HEK293T (cell line): ENCODE data around the gene PRR30.

ENCODE experiments used
- CTCF ChIA-PET: fragments of 350-600 bp; formaldehyde crosslinking; extraction: SDS; loops from one replicate; lab custom pipeline; 2021; ENCODE audit warnings: antibody characterized with exemption, inconsistent platforms; lab: Yijun Ruan, JAX
- POLR2A ChIA-PET: fragments of 350-600 bp; formaldehyde crosslinking; extraction: SDS; loops from one replicate; lab custom pipeline; 2020; ENCODE audit warnings: antibody characterized with exemption, inconsistent platforms; lab: Yijun Ruan, JAX
- DNase-seq: peaks from one replicate; pipeline ENCODE4 v3.0.0; 2012; ENCODE audit warnings: mixed read lengths; ENCODE audit errors: extremely low spot score
- ARNT ChIP-seq: fragments of 450-650 bp; IDR thresholded peaks from 2 replicates; pipeline ENCODE4 v1.6.1; 2017; ENCODE audit warnings: mild to moderate bottlenecking
- BHLHE40 ChIP-seq: fragments of 450-650 bp; IDR thresholded peaks from 2 replicates; pipeline ENCODE4 v1.6.1; 2016; ENCODE audit warnings: mild to moderate bottlenecking, moderate library complexity, borderline replicate concordance
- CTBP1 ChIP-seq: fragments of 450-650 bp; IDR thresholded peaks from 2 replicates; pipeline ENCODE4 v1.6.1; 2016; ENCODE audit warnings: borderline replicate concordance
- ELF4 ChIP-seq: fragments of 450-650 bp; IDR thresholded peaks from 2 replicates; pipeline ENCODE4 v1.6.1; 2017; ENCODE audit warnings: antibody characterized with exemption
- FOXA1 ChIP-seq: fragments of 450-650 bp; IDR thresholded peaks from 2 replicates; pipeline ENCODE4 v1.6.1; 2016; ENCODE audit warnings: mild to moderate bottlenecking
- FOXK2 ChIP-seq: fragments of 450-650 bp; IDR thresholded peaks from 2 replicates; pipeline ENCODE4 v1.6.1; 2016; ENCODE audit warnings: mild to moderate bottlenecking
- FOXM1 ChIP-seq: fragments of 450-650 bp; IDR thresholded peaks from 2 replicates; pipeline ENCODE4 v1.6.1; 2017; ENCODE audit warnings: mild to moderate bottlenecking, borderline replicate concordance
- HDGF ChIP-seq: fragments of 450-650 bp; IDR thresholded peaks from 2 replicates; pipeline ENCODE4 v1.6.1; 2017; ENCODE audit warnings: antibody characterized with exemption, borderline replicate concordance
- L3MBTL2 ChIP-seq: fragments of 450-650 bp; conservative IDR thresholded peaks from 2 replicates; pipeline ENCODE4 v1.6.1; 2016; ENCODE audit warnings: mild to moderate bottlenecking
- LEF1 ChIP-seq: fragments of 450-650 bp; IDR thresholded peaks from 2 replicates; pipeline ENCODE4 v1.6.1; 2017; ENCODE audit warnings: mild to moderate bottlenecking, borderline replicate concordance
- NFRKB ChIP-seq: fragments of 450-650 bp; IDR thresholded peaks from 2 replicates; pipeline ENCODE4 v1.6.1; 2016; ENCODE audit warnings: mild to moderate bottlenecking, moderate library complexity
- SP1 ChIP-seq: fragments of 450-650 bp; IDR thresholded peaks from 2 replicates; pipeline ENCODE4 v1.6.1; 2017
- SUZ12 ChIP-seq: fragments of 450-650 bp; IDR thresholded peaks from 2 replicates; pipeline ENCODE4 v1.6.1; 2016; ENCODE audit warnings: mild to moderate bottlenecking
- TARDBP ChIP-seq: fragments of 450-650 bp; IDR thresholded peaks from 2 replicates; pipeline ENCODE4 v1.6.1; 2016
- ZNF384 ChIP-seq: fragments of 450-650 bp; IDR thresholded peaks from 2 replicates; pipeline ENCODE4 v1.6.1; 2016
- TF ChIP-seq, protein P1 (sequence below): fragments of 450-650 bp; IDR thresholded peaks from 2 replicates; pipeline ENCODE4 v1.6.1; 2016

The PRR30 gene

DNA sequence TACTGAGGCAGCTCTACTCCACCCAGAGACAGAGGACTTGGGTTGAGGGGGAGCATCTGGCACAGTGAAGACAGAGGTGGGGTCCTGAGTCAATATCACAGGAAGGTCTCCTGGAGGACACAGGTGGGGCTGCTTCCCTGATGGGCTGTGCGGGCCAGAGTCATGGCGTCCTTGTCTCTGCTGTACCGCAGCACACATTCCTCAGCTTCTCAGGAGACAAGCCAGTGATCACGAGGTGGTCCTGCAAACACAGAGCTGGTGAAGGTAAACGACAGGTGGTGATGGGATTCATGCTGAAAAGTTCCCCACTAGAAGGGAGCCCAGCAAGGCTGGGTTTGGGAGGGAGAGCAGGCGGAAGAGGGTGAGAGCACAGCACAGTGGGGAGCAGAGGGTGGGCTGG lies 19.3 kb upstream of the PRR30 start:
- DNase-seq = no peak
- CTCF ChIA-PET = interaction anchor here (0.6 to 0.8 kb wide), 2 partner anchors 11 to 16 kb away, joined by 3 read pairs; no protein-coding TSS in a partner anchor
- POLR2A ChIA-PET = no interaction called here
- TF ChIP-seq TARDBP = no peak
- no peak for TF ChIP-seq ELF4
- TF ChIP-seq, protein P1, sequence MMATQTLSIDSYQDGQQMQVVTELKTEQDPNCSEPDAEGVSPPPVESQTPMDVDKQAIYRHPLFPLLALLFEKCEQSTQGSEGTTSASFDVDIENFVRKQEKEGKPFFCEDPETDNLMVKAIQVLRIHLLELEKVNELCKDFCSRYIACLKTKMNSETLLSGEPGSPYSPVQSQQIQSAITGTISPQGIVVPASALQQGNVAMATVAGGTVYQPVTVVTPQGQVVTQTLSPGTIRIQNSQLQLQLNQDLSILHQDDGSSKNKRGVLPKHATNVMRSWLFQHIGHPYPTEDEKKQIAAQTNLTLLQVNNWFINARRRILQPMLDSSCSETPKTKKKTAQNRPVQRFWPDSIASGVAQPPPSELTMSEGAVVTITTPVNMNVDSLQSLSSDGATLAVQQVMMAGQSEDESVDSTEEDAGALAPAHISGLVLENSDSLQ = no peak
- TF ChIP-seq FOXK2 = no peak
- no peak for TF ChIP-seq NFRKB
- TF ChIP-seq ZNF384 = no peak

DNA sequence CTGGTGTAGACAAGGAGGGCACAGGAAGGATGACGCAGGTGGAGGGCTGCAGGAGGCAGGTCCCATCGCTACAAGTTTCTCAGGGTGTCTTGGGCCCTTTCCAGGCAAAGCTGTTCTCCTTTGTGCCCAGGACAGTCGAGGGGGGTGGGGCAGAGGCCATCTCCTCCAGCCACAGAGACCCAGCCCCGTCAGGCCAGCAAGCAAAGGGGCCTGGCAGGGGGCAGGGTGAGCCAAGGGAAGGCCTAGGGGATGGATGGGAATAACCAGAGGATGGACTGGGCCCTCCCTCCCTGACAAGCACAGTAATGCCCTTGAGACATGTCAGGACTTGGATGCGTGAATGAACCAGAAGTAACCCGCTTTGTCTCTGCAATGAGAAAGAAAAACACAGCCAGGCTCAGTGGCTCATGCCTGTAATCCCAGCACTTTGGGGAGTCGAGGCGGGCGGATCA lies 15.9 kb upstream of the PRR30 start:
- POLR2A ChIA-PET = no interaction called here

DNA sequence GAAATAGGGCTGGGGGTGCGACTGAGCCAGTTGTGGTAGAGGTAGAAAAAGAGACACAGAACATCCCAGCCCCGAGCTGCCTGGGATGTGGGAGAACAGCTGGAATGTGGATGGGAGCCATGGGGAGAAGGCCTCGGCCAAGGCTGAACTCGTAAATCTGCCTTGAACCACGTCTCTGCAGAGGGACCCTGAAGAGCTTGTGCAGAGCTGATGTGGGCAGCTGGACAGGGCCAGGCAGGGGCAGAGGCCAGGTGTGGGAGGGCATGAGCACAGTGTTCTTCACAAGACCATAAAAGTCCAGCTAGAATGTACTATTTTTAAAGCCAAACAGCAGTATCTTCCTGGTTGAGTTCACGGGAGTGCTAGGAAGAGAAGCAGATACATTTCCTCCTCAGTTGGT lies 15.3 kb upstream of the PRR30 start:
- POLR2A ChIA-PET = no interaction called here
- CTCF ChIA-PET = interaction anchor here (0.9 kb wide), 1 partner anchor 16 kb away, joined by 3 read pairs; no protein-coding TSS in a partner anchor
- no peak for DNase-seq
- TF ChIP-seq SUZ12 (no peak), HDGF (no peak), BHLHE40 (no peak), LEF1 (no peak), FOXA1 (no peak), SP1 (no peak), TARDBP (no peak), NFRKB (no peak)

More for the DNA sequence above, 15.9 kb upstream of the PRR30 start:
- no peak for DNase-seq
- no peak for TF ChIP-seq LEF1
- TF ChIP-seq FOXA1 = no peak
- no peak for TF ChIP-seq L3MBTL2
- TF ChIP-seq ZNF384 = no peak
- TF ChIP-seq TARDBP = no peak
- no peak for TF ChIP-seq CTBP1
- TF ChIP-seq SP1 = no peak
- no peak for TF ChIP-seq FOXK2
- TF ChIP-seq BHLHE40 = no peak
- no peak for TF ChIP-seq ARNT
- TF ChIP-seq NFRKB = no peak
- TF ChIP-seq, protein P1 = no peak
- TF ChIP-seq FOXM1 = no peak
- no peak for TF ChIP-seq ELF4
- no peak for TF ChIP-seq HDGF
- no peak for TF ChIP-seq SUZ12
- CTCF ChIA-PET = no interaction called here

DNA sequence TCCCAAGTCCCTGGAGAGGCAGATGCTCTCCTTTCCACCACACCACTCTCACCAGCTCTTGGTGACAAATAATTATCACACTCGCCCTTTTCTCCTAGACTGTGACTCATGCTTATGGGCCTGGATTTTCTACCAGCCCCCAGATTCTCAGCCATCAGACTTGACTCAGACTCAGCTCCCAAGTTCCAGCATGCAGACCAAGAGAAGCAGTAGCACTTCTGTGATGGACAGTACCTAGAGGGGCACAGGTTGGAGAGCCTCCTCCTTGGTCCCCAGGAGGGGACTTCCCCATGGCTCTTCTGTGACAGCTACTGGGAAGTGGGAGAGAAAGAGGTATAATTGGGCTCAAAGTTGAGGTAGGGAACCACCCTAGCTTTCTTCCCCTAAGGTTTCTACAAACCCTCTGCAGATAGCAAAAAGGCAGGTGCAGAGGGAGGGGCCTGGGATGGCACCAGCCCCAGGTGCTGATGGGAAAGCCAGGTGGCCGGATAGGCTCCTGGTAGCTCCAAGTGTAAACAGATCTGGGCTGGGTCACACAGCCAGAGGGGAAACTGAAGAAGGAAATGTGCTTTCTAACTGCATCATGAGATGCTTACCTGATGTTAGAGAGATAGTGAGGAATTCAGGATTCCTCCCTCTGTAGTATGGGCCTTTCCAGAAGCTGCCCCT lies 13.7 kb upstream of the PRR30 start:
- CTCF ChIA-PET = interaction anchor here (1.7 kb wide), 1 partner anchor 17 kb away, joined by 4 read pairs; no protein-coding TSS in a partner anchor
- POLR2A ChIA-PET = interaction anchor here (0.7 to 1.5 kb wide), 3 partner anchors 28 to 59 kb away, joined by 3 to 5 read pairs (median 3); partner anchors contain the start of genes ABHD1 and ATRAID
- DNase-seq = no peak
- TF ChIP-seq FOXM1 (no peak), CTBP1 (no peak), ELF4 (no peak), TARDBP (no peak), HDGF (no peak), FOXK2 (no peak), NFRKB (no peak), ARNT (no peak), ZNF384 (no peak), SUZ12 (no peak), LEF1 (no peak), FOXA1 (no peak), BHLHE40 (no peak), L3MBTL2 (no peak), SP1 (no peak)
- TF ChIP-seq, protein P1 = no peak

DNA sequence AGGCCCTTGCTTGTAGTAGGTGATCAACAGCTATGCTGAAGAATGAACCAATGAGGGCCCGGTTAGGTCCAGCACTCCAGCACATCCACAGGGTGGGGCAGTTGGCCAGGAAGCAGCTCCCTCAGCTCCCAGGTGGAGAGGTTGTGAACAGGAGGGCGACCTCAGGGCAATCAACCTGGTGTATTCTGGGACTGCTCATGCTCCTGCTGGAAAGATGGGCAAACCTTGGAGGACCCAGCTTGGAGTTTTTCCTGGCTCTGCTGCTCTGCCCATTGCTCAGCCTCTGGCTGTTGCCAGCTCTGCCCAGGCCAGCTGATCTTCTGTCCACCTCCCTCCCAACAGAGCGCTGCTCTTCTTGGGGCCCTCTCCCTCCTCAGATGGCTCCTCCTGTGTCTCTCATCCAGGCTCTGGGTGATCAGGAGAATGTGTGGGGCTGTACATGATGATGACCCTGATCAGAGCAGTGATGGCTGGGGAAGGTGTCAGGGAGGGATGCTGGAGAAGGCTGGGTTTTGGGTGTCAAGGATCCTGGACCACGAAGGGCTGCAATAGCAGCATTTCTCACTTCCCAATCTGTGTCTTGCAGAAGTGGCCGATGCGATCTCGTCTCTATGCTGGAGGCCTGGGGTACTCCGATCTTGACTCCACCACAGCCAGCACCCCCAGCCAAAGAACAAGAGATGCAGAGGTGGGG lies 13.0 kb upstream of the PRR30 start:
- ChIA-PET CTCF (interaction anchor here (0.9 to 1.7 kb wide), 2 partner anchors 18 to 39 kb away, joined by 3 to 4 read pairs; no protein-coding TSS in a partner anchor), POLR2A (interaction anchor here (0.6 to 1.5 kb wide), 5 partner anchors 19 to 59 kb away, joined by 3 to 5 read pairs (median 3); partner anchors contain the start of genes ABHD1 and ATRAID)
- DNase-seq = no peak
- TF ChIP-seq BHLHE40 (no peak), SP1 (no peak), FOXA1 (no peak), ELF4 (no peak), ZNF384 (no peak), CTBP1 (no peak), LEF1 (no peak), ARNT (no peak), TARDBP (no peak), NFRKB (no peak), HDGF (no peak)
- TF ChIP-seq, protein P1 = no peak
